Measurements from ENCODE around the gene CLCF1. TPM values are rescaled to one million over a fixed set of nuclear protein-coding genes. Genes with fewer than 3 reads are reported as not detected.

CLCF1 gene
- polyA plus RNA-seq, 1 of the 3 experiments (the other 2 are of a cell fraction), result 27.0 TPM

DNA sequence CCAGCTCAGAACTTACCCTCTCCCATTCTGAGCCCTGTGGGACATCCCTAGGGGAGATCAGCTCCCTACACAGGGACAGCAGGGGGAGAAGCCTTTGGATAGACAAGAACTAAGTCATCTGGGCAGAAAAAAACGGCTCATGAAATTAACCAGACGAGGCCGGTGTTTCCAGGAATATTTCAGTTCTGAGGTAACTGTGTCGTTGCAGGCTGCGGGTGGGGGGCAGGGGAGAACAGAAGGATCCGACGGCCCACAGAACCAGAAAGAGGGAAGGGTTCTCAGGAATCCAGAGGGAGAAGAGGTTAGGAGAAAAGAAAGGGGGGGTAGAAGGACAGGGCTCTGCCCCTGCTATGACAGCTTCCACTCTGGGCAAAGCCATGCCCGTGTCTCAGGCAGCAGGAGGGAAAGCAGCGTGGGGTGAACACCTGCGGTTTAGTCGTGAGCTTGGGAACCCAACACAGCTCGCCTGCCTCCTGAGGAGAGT is 3.6 kb downstream of the CLCF1 start:
- Histone ChIP-seq H3K79me2 (ENCODE audit: insufficient read depth) (peaks cover 78% of the 10 kb centered on the region), H3K4me3 (ENCODE audit: low read depth in 2 of 2, low read length in 1 of 2) (no peak overlapping the region), H3K27me3 (ENCODE audit: insufficient read depth) (no peaks in the 10 kb centered on the region), H4K20me1 (ENCODE audit: insufficient read depth) (peaks cover 67% of the 10 kb centered on the region), H3K27ac (ENCODE audit: low read depth in 2 of 2, low read length in 1 of 2) (no peak overlapping the region), H3K4me2 (peak overlapping the region; percentile 38; the same call in 1 of the 2 replicates), H3K4me1 (ENCODE audit: control insufficient read depth in 1 of 2, insufficient read depth in 2 of 2, low read depth in 1 of 2, low read length in 1 of 2) (peaks cover 23 to 39% of the 10 kb centered on the region in 2 experiments; a peak in 3 of 4 replicates), H3K9me2 (no peaks in the 10 kb centered on the region), H3F3A (replicated peaks; ENCODE audit: insufficient read depth) (peaks cover 10% of the 10 kb centered on the region), H3K9ac (no peak overlapping the region), H3K36me3 (replicated peaks in 1 of 2; ENCODE audit: control insufficient read depth in 1 of 2, insufficient read depth in 2 of 2, low read length in 1 of 2) (peaks cover 0 to 7% of the 10 kb centered on the region in 2 experiments), H3K9me3 (no peaks in the 10 kb centered on the region), H2AFZ (ENCODE audit: low read depth) (no peak overlapping the region)
- TF ChIP-seq, protein P1, sequence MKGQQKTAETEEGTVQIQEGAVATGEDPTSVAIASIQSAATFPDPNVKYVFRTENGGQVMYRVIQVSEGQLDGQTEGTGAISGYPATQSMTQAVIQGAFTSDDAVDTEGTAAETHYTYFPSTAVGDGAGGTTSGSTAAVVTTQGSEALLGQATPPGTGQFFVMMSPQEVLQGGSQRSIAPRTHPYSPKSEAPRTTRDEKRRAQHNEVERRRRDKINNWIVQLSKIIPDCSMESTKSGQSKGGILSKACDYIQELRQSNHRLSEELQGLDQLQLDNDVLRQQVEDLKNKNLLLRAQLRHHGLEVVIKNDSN (IDR thresholded peaks at IDR 0.05; ENCODE audit: borderline replicate concordance, low read depth), result no peak
- TF ChIP-seq, protein P2, sequence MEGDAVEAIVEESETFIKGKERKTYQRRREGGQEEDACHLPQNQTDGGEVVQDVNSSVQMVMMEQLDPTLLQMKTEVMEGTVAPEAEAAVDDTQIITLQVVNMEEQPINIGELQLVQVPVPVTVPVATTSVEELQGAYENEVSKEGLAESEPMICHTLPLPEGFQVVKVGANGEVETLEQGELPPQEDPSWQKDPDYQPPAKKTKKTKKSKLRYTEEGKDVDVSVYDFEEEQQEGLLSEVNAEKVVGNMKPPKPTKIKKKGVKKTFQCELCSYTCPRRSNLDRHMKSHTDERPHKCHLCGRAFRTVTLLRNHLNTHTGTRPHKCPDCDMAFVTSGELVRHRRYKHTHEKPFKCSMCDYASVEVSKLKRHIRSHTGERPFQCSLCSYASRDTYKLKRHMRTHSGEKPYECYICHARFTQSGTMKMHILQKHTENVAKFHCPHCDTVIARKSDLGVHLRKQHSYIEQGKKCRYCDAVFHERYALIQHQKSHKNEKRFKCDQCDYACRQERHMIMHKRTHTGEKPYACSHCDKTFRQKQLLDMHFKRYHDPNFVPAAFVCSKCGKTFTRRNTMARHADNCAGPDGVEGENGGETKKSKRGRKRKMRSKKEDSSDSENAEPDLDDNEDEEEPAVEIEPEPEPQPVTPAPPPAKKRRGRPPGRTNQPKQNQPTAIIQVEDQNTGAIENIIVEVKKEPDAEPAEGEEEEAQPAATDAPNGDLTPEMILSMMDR (IDR thresholded peaks at IDR 0.05), result no peak
- TF ChIP-seq SIN3A (IDR thresholded peaks at IDR 0.05; ENCODE audit: borderline replicate concordance, low read depth, low read length) (no peak), MXI1 (IDR thresholded peaks at IDR 0.05; ENCODE audit: low read depth, low read length) (no peak), EZH2phosphoT487 (IDR thresholded peaks at IDR 0.05; ENCODE audit: borderline replicate concordance, low read depth) (no peak), YY1 (IDR thresholded peaks at IDR 0.05; ENCODE audit: low read depth) (no peak), MEF2A (IDR thresholded peaks at IDR 0.05; ENCODE audit: borderline replicate concordance, low read depth) (no peak), SMC3 (IDR thresholded peaks at IDR 0.05; ENCODE audit: low read depth, low read length) (no peak)
- TF ChIP-seq, protein P3, sequence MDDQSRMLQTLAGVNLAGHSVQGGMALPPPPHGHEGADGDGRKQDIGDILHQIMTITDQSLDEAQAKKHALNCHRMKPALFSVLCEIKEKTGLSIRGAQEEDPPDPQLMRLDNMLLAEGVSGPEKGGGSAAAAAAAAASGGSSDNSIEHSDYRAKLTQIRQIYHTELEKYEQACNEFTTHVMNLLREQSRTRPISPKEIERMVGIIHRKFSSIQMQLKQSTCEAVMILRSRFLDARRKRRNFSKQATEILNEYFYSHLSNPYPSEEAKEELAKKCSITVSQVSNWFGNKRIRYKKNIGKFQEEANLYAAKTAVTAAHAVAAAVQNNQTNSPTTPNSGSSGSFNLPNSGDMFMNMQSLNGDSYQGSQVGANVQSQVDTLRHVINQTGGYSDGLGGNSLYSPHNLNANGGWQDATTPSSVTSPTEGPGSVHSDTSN (IDR thresholded peaks at IDR 0.05), result no peak
- POLR2A ChIA-PET, result interaction anchor here (1.6 kb wide), 1 partner anchor 17 kb away, joined by 5 read pairs; the partner anchor contains the start of gene POLD4
- CTCF ChIA-PET, result interaction anchor here (0.7 to 19.7 kb wide), 9 partner anchors 9 to 107 kb away, joined by 3 to 955 read pairs (median 6); partner anchors contain the start of gene POLD4
- 76% methylated on average over 11 of the region's 12 CpGs for WGBS (ENCODE audit: low lambda C conversion rate)
- DNase-seq, result no peak

DNA sequence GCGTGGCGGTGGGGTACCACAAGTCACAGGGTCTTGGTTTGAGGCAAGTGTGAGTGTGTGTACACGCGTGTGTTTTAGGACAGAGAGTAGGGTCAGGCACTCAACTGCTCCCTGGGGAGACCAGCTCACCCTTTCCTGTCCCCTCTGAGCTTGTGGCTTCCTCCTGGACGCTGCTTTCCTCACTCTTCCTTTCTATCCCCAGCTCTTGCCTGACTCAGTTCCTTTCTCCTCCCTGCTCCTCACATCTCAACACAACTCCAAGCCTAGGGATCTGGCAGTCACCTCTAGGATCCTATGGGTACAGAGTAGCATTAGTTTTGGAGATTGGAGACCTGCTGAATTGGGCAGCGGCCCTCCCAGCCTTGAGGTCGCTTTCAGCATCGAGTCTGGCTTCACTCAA is 4.1 kb downstream of the CLCF1 start:
- Histone ChIP-seq H3K9me3 (no peaks in the 10 kb centered on the region), H2AFZ (ENCODE audit: low read depth) (no peak overlapping the region), H3K9me2 (no peaks in the 10 kb centered on the region), H3K4me1 (ENCODE audit: control insufficient read depth in 1 of 2, insufficient read depth in 2 of 2, low read depth in 1 of 2, low read length in 1 of 2) (peaks cover 17 to 35% of the 10 kb centered on the region in 2 experiments; a peak in 3 of 4 replicates), H3K27me3 (ENCODE audit: insufficient read depth) (no peaks in the 10 kb centered on the region), H3K9ac (no peak overlapping the region), H3K27ac (ENCODE audit: low read depth in 2 of 2, low read length in 1 of 2) (peak overlapping the region in 1 of 2 experiments; percentile 9; a peak in 1 of 4 replicates), H3F3A (replicated peaks; ENCODE audit: insufficient read depth) (peaks cover 4% of the 10 kb centered on the region), H4K20me1 (ENCODE audit: insufficient read depth) (peaks cover 71% of the 10 kb centered on the region), H3K4me3 (ENCODE audit: low read depth in 2 of 2, low read length in 1 of 2) (no peak overlapping the region), H3K79me2 (ENCODE audit: insufficient read depth) (peaks cover 80% of the 10 kb centered on the region), H3K36me3 (replicated peaks in 1 of 2; ENCODE audit: control insufficient read depth in 1 of 2, insufficient read depth in 2 of 2, low read length in 1 of 2) (peaks cover 5 to 12% of the 10 kb centered on the region in 2 experiments), H3K4me2 (peak overlapping the region; percentile 38; the same call in 1 of the 2 replicates)
- DNase-seq, result no peak
- no peak for TF ChIP-seq POLR2AphosphoS5 (IDR thresholded peaks at IDR 0.05; ENCODE audit: low read depth, low read length)
- TF ChIP-seq, protein P4, sequence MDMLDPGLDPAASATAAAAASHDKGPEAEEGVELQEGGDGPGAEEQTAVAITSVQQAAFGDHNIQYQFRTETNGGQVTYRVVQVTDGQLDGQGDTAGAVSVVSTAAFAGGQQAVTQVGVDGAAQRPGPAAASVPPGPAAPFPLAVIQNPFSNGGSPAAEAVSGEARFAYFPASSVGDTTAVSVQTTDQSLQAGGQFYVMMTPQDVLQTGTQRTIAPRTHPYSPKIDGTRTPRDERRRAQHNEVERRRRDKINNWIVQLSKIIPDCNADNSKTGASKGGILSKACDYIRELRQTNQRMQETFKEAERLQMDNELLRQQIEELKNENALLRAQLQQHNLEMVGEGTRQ (IDR thresholded peaks at IDR 0.05; ENCODE audit: borderline replicate concordance, low read depth, low read length), result no peak
- no peak for TF ChIP-seq SMC3 (IDR thresholded peaks at IDR 0.05; ENCODE audit: low read depth, low read length)
- no peak for TF ChIP-seq EP300 (IDR thresholded peaks at IDR 0.05; ENCODE audit: borderline replicate concordance in 1 of 2, low read depth in 1 of 2, low read length in 1 of 2)
- TF ChIP-seq, protein P3 (IDR thresholded peaks at IDR 0.05), result no peak
- ChIA-PET CTCF (interaction anchor here (1.2 to 19.7 kb wide), 6 partner anchors 9 to 106 kb away, joined by 3 to 955 read pairs (median 12); partner anchors contain the start of gene POLD4), POLR2A (no interaction called here)
- WGBS (ENCODE audit: low lambda C conversion rate), result 84% methylated on average over 3 of the region's 8 CpGs
